Astrocyte (in vitro differentiated cells and primary cell): ENCODE results near the gene RAB11B. TPM values are rescaled to one million over a fixed set of nuclear protein-coding genes. Genes with fewer than 3 reads are reported as not detected.
A peak's percentile ranks its signal among the peaks of the same experiment; 100 is the strongest.

ENCODE experiments used
- DNase-seq: peaks from one replicate; pipeline ENCODE4 v3.0.0-alpha.2; 2010; ENCODE audit warnings: low read depth
- FAIRE-seq: peaks from 2 replicates; lab custom pipeline; 2011; peaks lifted over from hg19 to GRCh38; lab: Jason Lieb, UNC
- H2AFZ ChIP-seq: 2 replicates; pipeline ENCODE4 v1.6.0; 2012; ENCODE audit warnings: low read depth, low read length, inconsistent platforms
- H3K27ac ChIP-seq: 2 replicates; pipeline ENCODE4 v1.5.1; 2011; ENCODE audit warnings: low read depth, low read length, inconsistent platforms
- H3K27me3 ChIP-seq: 2 replicates; pipeline ENCODE4 v1.6.0; 2011; ENCODE audit warnings: low read length, inconsistent platforms; ENCODE audit not compliant: insufficient read depth
- H3K36me3 ChIP-seq: 2 replicates; pipeline ENCODE4 v1.5.1; 2011; ENCODE audit warnings: low read length, inconsistent platforms; ENCODE audit not compliant: insufficient read depth
- H3K4me1 ChIP-seq: 2 replicates; pipeline ENCODE4 v1.5.1; 2011; ENCODE audit warnings: low read length, inconsistent platforms; ENCODE audit not compliant: insufficient read depth
- H3K4me2 ChIP-seq: 2 replicates; pipeline ENCODE4 v1.6.0; 2012; ENCODE audit warnings: low read length, inconsistent platforms
- H3K4me3 ChIP-seq: 2 replicates; pipeline ENCODE4 v1.5.1; 2011; ENCODE audit warnings: low read depth, mild to moderate bottlenecking, low read length, inconsistent platforms; ENCODE audit not compliant: insufficient read depth
- H3K79me2 ChIP-seq: 2 replicates; pipeline ENCODE4 v1.6.0; 2012; ENCODE audit warnings: mild to moderate bottlenecking, low read length, inconsistent platforms; ENCODE audit not compliant: insufficient read depth
- H3K9ac ChIP-seq: 2 replicates; pipeline ENCODE4 v1.6.0; 2012; ENCODE audit warnings: mild to moderate bottlenecking, low read length, inconsistent platforms
- H3K9me3 ChIP-seq: 2 replicates; pipeline ENCODE4 v1.5.1; 2012; ENCODE audit warnings: low read depth, mild to moderate bottlenecking, low read length, inconsistent platforms; ENCODE audit not compliant: insufficient read depth
- H4K20me1 ChIP-seq: 2 replicates; pipeline ENCODE4 v1.6.0; 2012; ENCODE audit warnings: low read length, inconsistent platforms; ENCODE audit not compliant: insufficient read depth
- H3K27ac Mint-ChIP-seq: one replicate; pipeline ENCODE4 v1.8.0; 2021; ENCODE audit warnings: mild to moderate bottlenecking, mixed read lengths; ENCODE audit not compliant: unreplicated experiment
- H3K27me3 Mint-ChIP-seq: one replicate; pipeline ENCODE4 v1.8.0; 2021; ENCODE audit warnings: low read depth, mixed read lengths; ENCODE audit not compliant: unreplicated experiment
- H3K36me3 Mint-ChIP-seq: one replicate; pipeline ENCODE4 v1.8.0; 2021; ENCODE audit warnings: low read depth, mixed read lengths; ENCODE audit not compliant: unreplicated experiment
- H3K4me1 Mint-ChIP-seq: one replicate; pipeline ENCODE4 v1.8.0; 2021; ENCODE audit warnings: low read depth, mixed read lengths; ENCODE audit not compliant: unreplicated experiment
- H3K4me3 Mint-ChIP-seq: one replicate; pipeline ENCODE4 v1.8.0; 2021; ENCODE audit warnings: mild to moderate bottlenecking, moderate library complexity, mixed read lengths; ENCODE audit not compliant: unreplicated experiment
- H3K9me3 Mint-ChIP-seq: one replicate; pipeline ENCODE4 v1.8.0; 2021; ENCODE audit warnings: mild to moderate bottlenecking, mixed read lengths; ENCODE audit not compliant: unreplicated experiment
- CTCF ChIP-seq: IDR thresholded peaks from 2 replicates; pipeline ENCODE4 v1.5.1; 2011; ENCODE audit warnings: low read depth, mild to moderate bottlenecking, inconsistent platforms, low read length, moderate library complexity; ENCODE audit not compliant: insufficient read depth
- EZH2 ChIP-seq: IDR thresholded peaks from 2 replicates; pipeline ENCODE4 v1.6.1; 2012; ENCODE audit warnings: mild to moderate bottlenecking, low read length, inconsistent platforms; ENCODE audit not compliant: insufficient read depth
- total RNA-seq: library from RNA; stranded (reverse); gene quantifications from 2 replicates; pipeline ENCODE4 v1.2.1, GENCODE V29; 2021

The RAB11B gene
- total RNA-seq, 1 donor from 2014 or later: 85.2 TPM

DNA sequence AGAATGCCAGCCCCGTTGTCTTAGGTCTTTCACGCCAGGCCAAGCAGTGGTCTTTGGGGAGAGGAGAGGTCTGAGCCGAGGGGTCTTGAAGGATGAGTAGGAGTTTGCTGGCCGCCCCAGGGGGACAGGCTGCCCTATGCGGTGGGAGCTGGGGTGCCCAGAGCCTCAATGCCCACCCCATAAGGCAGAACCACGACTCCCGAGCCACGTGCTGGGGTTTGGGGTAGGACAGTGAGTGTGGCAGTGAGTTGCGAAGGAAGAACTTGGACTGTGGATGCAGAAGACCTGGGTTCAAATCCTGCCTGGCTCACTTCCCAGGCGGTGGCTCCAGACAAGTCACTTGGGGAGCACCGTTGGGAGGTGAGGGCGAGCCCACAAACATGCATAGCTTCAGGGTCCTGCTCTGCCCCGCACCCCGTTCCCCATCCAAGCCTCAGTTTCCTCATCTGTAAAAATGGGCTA is 5.5 kb downstream of the RAB11B start:
- Mint-ChIP-seq H3K9me3 (peaks cover 3% of the 10 kb centered on the region), H3K27me3 (no peaks in the 10 kb centered on the region), H3K4me1 (peaks cover 20% of the 10 kb centered on the region), H3K4me3 (no peak overlapping the region), H3K27ac (no peak overlapping the region), H3K36me3 (peaks cover 2% of the 10 kb centered on the region)
- peaks cover 89% of the 10 kb centered on the region for H3K79me2 ChIP-seq
- H3K36me3 ChIP-seq: no peaks in the 10 kb centered on the region
- no peak overlapping the region for H3K27ac ChIP-seq
- peaks cover 89% of the 10 kb centered on the region for H4K20me1 ChIP-seq
- peaks cover 20% of the 10 kb centered on the region for H3K4me1 ChIP-seq
- FAIRE-seq (no peak), DNase-seq (no peak)
- TF ChIP-seq CTCF: no peak
- no peak for TF ChIP-seq EZH2
- H3K4me2 ChIP-seq: no peak overlapping the region
- no peak overlapping the region for H3K9ac ChIP-seq
- no peaks in the 10 kb centered on the region for H3K9me3 ChIP-seq
- no peaks in the 10 kb centered on the region for H3K27me3 ChIP-seq
- H3K4me3 ChIP-seq: no peak overlapping the region
- no peak overlapping the region for H2AFZ ChIP-seq

DNA sequence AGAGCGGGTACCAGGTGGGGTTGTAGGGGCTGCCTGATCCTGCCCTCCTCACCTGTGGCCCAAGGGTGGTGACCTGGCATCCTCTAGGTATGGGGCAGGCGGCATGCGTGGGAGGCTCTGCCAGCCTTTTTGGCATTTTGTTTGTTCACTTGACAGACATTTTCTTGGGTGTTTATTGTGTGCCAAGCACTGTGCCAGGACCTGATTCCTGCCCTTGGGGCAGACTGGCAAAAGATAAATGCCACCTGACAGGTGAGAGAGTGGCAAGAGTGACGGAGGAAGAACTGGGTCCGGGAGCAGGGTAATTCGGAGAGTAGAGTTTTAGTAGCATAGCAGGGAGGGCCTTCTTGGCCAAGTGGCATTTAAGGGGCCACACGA is 6.0 kb downstream of the RAB11B start:
- Mint-ChIP-seq H3K27me3 (no peaks in the 10 kb centered on the region), H3K27ac (peak overlapping the region; percentile 34), H3K4me1 (peaks cover 20% of the 10 kb centered on the region), H3K9me3 (peaks cover 3% of the 10 kb centered on the region), H3K36me3 (peaks cover 2% of the 10 kb centered on the region), H3K4me3 (no peak overlapping the region)
- Histone ChIP-seq H3K27me3 (no peaks in the 10 kb centered on the region), H3K9ac (no peak overlapping the region), H3K4me3 (no peak overlapping the region), H3K9me3 (no peaks in the 10 kb centered on the region), H3K27ac (no peak overlapping the region), H3K36me3 (no peaks in the 10 kb centered on the region), H3K4me2 (no peak overlapping the region), H2AFZ (no peak overlapping the region), H3K4me1 (peaks cover 16% of the 10 kb centered on the region), H3K79me2 (peaks cover 85% of the 10 kb centered on the region), H4K20me1 (peaks cover 85% of the 10 kb centered on the region)
- FAIRE-seq (no peak), DNase-seq (no peak)
- TF ChIP-seq EZH2: no peak
- no peak for TF ChIP-seq CTCF

GRCh38 chr19:8396563-8397203 is 6.5 kb downstream of the RAB11B start:
- Histone ChIP-seq H3K27ac (no peak overlapping the region), H3K4me3 (no peak overlapping the region), H3K4me2 (no peak overlapping the region), H3K27me3 (no peaks in the 10 kb centered on the region), H4K20me1 (peaks cover 80% of the 10 kb centered on the region), H3K79me2 (peaks cover 80% of the 10 kb centered on the region), H2AFZ (no peak overlapping the region), H3K9ac (peak overlapping the region; percentile 28), H3K9me3 (no peaks in the 10 kb centered on the region), H3K4me1 (peaks cover 11% of the 10 kb centered on the region), H3K36me3 (no peaks in the 10 kb centered on the region)
- Mint-ChIP-seq H3K36me3 (peaks cover 1% of the 10 kb centered on the region), H3K4me1 (peaks cover 18% of the 10 kb centered on the region), H3K27me3 (no peaks in the 10 kb centered on the region), H3K9me3 (peaks cover 3% of the 10 kb centered on the region), H3K4me3 (no peak overlapping the region), H3K27ac (peak overlapping the region; percentile 34)
- DNase-seq (peak; percentile 23), FAIRE-seq (no peak)
- TF ChIP-seq CTCF (peak; percentile 48), EZH2 (no peak)
